Measurements from ENCODE around the gene ABCB1. TPM values are rescaled to one million over a fixed set of nuclear protein-coding genes. Genes with fewer than 3 reads are reported as not detected.
"Not testable (repeated sequence)": the region's sequence is repeated elsewhere in the genome, so short reads cannot be mapped to it uniquely, and the experiment has no call there.

Gene ABCB1
- total and polyA plus RNA-seq, 2 of the 8 experiments (the other 6 are each of a cell fraction or from before 2014, with no cell fraction given) = 0.51 to 1.2 TPM

GRCh38 chr7:87460444-87460843 is 140.2 kb downstream of the ABCB1 start:
- H2AFZ ChIP-seq (ENCODE audit: low read length); H4K8ac ChIP-seq (ENCODE audit: extremely low read depth, insufficient read depth, low read length); H2AK5ac ChIP-seq (ENCODE audit: low read depth, low read length); H4K5ac ChIP-seq (ENCODE audit: insufficient read length, low read depth, low read length); FAIRE-seq; H2BK12ac ChIP-seq (ENCODE audit: low read depth, low read length); POLR2A ChIA-PET (ENCODE audit: partially characterized antibody); H3K9ac ChIP-seq (replicated peaks in 1 of 4; ENCODE audit: extremely low read depth in 1 of 4, low read depth in 3 of 4, low read length in 3 of 4); H3K18ac ChIP-seq (ENCODE audit: extremely low read depth, low read length); H2BK20ac ChIP-seq (ENCODE audit: low read length); H4K20me1 ChIP-seq (replicated peaks in 1 of 2; ENCODE audit: control insufficient read depth in 1 of 2, insufficient read depth in 2 of 2, low read length in 2 of 2); H4K91ac ChIP-seq (replicated peaks; ENCODE audit: insufficient read length, low read length); H2BK120ac ChIP-seq (replicated peaks; ENCODE audit: low read depth, low read length); H3K14ac ChIP-seq (ENCODE audit: insufficient read length); H3K27ac ChIP-seq (ENCODE audit: low read depth, low read length); H3K23me2 ChIP-seq (ENCODE audit: low read depth, low read length); H3K79me1 ChIP-seq (ENCODE audit: low read depth, low read length); H3K56ac ChIP-seq (replicated peaks; ENCODE audit: insufficient read length, low read depth, low read length); DNase-seq (ENCODE audit: low read depth in 1 of 2, low spot score in 2 of 2); H3K4me2 ChIP-seq (ENCODE audit: insufficient read depth in 1 of 2, low read depth in 2 of 2, low read length in 2 of 2); H3K9me3 ChIP-seq (ENCODE audit: insufficient read depth in 2 of 2, low read depth in 1 of 2, low read length in 1 of 2); H3K79me2 ChIP-seq (ENCODE audit: control insufficient read depth in 1 of 2, insufficient read depth in 2 of 2, low read length in 2 of 2); H2BK15ac ChIP-seq (ENCODE audit: low read length); H3K23ac ChIP-seq (ENCODE audit: insufficient read length); H3K4ac ChIP-seq (replicated peaks; ENCODE audit: insufficient read length, low read depth, low read length); H3K27me3 ChIP-seq (replicated peaks in 1 of 4; ENCODE audit: control insufficient read depth in 3 of 4, extremely low read depth in 1 of 4, insufficient read depth in 3 of 4, low read length in 3 of 4); H3K4me3 ChIP-seq (ENCODE audit: extremely low read depth in 1 of 4, insufficient read depth in 2 of 4, low read depth in 3 of 4, low read length in 4 of 4); H3K36me3 ChIP-seq (ENCODE audit: control insufficient read depth in 2 of 4, insufficient read depth in 4 of 4, low read length in 3 of 4); H3K4me1 ChIP-seq (replicated peaks in 1 of 4; ENCODE audit: control insufficient read depth in 3 of 4, insufficient read depth in 4 of 4, low read length in 3 of 4); H2BK5ac ChIP-seq (ENCODE audit: low read depth, low read length): not testable (repeated sequence)
- WGBS, 2 experiments (ENCODE audit: extremely low coverage in 1 of 2, insufficient coverage in 1 of 2, insufficient read length in 1 of 2, insufficient replicate concordance in 2 of 2, low coverage in 1 of 2, low lambda C conversion rate in 2 of 2, missing lambda C conversion rate in 1 of 2) = 96% methylated on average over 3 of the region's 3 CpGs; no CpG with 5 or more reads in 1 of the 2 experiments
- CTCF ChIA-PET (ENCODE audit: partially characterized antibody) = interaction anchor here (0.6 to 0.9 kb wide), 2 partner anchors 20 to 307 kb away, joined by 3 read pairs; no protein-coding TSS in a partner anchor
